ENCODE measurements around the gene LRSAM1. TPM values are rescaled to one million over a fixed set of nuclear protein-coding genes. Genes with fewer than 3 reads are reported as not detected.

Gene LRSAM1
- total RNA-seq, 4 donors from 2014 or later: 13.0 to 24.7 (median 19.6) TPM

GRCh38 chr9:127543973-127544533 lies 92.7 kb downstream of the LRSAM1 start:
- TF ChIP-seq CTCF (IDR thresholded peaks at IDR 0.05; ENCODE audit: low read depth): no peak

GRCh38 chr9:127545196-127546124 lies 94.2 kb downstream of the LRSAM1 start:
- no peak for TF ChIP-seq CTCF (IDR thresholded peaks at IDR 0.05; ENCODE audit: low read depth)

- TF ChIP-seq CTCF (IDR thresholded peaks at IDR 0.05; ENCODE audit: low read depth): no peak
Measured at GRCh38 chr9:127546125-127546832, 95.0 kb downstream of the LRSAM1 start.

GRCh38 chr9:127548352-127548881 lies 97.1 kb downstream of the LRSAM1 start:
- no peak for TF ChIP-seq CTCF (IDR thresholded peaks at IDR 0.05; ENCODE audit: low read depth)

GRCh38 chr9:127549218-127549617 lies 97.9 kb downstream of the LRSAM1 start:
- TF ChIP-seq CTCF (IDR thresholded peaks at IDR 0.05; ENCODE audit: low read depth): no peak

GRCh38 chr9:127549751-127550150 lies 98.4 kb downstream of the LRSAM1 start:
- TF ChIP-seq CTCF (IDR thresholded peaks at IDR 0.05; ENCODE audit: low read depth): no peak

- no peak for TF ChIP-seq CTCF (IDR thresholded peaks at IDR 0.05; ENCODE audit: low read depth)
Measured at GRCh38 chr9:127550282-127550681, 99.0 kb downstream of the LRSAM1 start.

Measured in subcutaneous adipose tissue (tissue), 4 donors.